ENCODE measurements around the gene CCDC8.

DNA sequence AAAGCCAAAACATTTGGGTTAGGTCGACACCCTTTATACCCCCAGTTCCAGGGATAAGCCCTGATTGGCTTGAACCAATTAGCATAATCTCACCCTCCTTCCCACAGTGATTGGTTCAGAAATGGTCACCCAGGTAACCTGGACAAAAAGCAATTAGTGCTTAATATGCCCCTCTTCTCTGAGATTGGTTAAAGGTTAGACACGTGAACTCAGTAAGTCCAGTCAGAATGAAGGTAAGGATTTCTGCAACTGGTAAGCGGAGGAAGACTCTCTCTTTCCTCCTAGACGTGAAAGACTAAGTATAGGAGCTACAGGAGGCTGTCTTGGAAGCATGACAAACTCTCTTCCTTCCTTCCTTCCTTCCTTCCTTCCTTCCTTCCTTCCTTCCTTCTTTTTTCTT is 16.6 kb upstream of the CCDC8 start:
- TF ChIP-seq, protein P1, sequence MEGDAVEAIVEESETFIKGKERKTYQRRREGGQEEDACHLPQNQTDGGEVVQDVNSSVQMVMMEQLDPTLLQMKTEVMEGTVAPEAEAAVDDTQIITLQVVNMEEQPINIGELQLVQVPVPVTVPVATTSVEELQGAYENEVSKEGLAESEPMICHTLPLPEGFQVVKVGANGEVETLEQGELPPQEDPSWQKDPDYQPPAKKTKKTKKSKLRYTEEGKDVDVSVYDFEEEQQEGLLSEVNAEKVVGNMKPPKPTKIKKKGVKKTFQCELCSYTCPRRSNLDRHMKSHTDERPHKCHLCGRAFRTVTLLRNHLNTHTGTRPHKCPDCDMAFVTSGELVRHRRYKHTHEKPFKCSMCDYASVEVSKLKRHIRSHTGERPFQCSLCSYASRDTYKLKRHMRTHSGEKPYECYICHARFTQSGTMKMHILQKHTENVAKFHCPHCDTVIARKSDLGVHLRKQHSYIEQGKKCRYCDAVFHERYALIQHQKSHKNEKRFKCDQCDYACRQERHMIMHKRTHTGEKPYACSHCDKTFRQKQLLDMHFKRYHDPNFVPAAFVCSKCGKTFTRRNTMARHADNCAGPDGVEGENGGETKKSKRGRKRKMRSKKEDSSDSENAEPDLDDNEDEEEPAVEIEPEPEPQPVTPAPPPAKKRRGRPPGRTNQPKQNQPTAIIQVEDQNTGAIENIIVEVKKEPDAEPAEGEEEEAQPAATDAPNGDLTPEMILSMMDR (conservative IDR thresholded peaks at IDR 0.05; ENCODE audit: low read depth, low read length), result no peak
- no peak for TF ChIP-seq EZH2 (IDR thresholded peaks at IDR 0.05; ENCODE audit: borderline replicate concordance, low read depth, low read length, poor library complexity, severe bottlenecking)

Data from A673 (cell line).